ENCODE results near the gene MPP3.

MPP3 gene

GRCh38 chr17:43812396-43813265 is 20.3 kb downstream of the MPP3 start:
- TF ChIP-seq GATA3 (IDR thresholded peaks at IDR 0.05; ENCODE audit: low read depth, low read length): no peak
- no peak for TF ChIP-seq GATA2 (IDR thresholded peaks at IDR 0.05; ENCODE audit: low read depth, low read length)

- no peak for TF ChIP-seq GATA2 (IDR thresholded peaks at IDR 0.05; ENCODE audit: low read depth, low read length)
- no peak for TF ChIP-seq GATA3 (IDR thresholded peaks at IDR 0.05; ENCODE audit: low read depth, low read length)
These were observed 22.1 kb downstream of the MPP3 start for GRCh38 chr17:43810823-43811222.

GRCh38 chr17:43810226-43810715 is 22.7 kb downstream of the MPP3 start:
- TF ChIP-seq GATA2 (IDR thresholded peaks at IDR 0.05; ENCODE audit: low read depth, low read length): no peak

GRCh38 chr17:43809121-43809520 is 23.8 kb downstream of the MPP3 start:
- TF ChIP-seq GATA2 (IDR thresholded peaks at IDR 0.05; ENCODE audit: low read depth, low read length) (no peak), GATA3 (IDR thresholded peaks at IDR 0.05; ENCODE audit: low read depth, low read length) (no peak)

- TF ChIP-seq GATA3 (IDR thresholded peaks at IDR 0.05; ENCODE audit: low read depth, low read length): no peak
- no peak for TF ChIP-seq GATA2 (IDR thresholded peaks at IDR 0.05; ENCODE audit: low read depth, low read length)
These were observed 24.9 kb downstream of the MPP3 start for GRCh38 chr17:43808076-43808475.

GRCh38 chr17:43805117-43805516 is 27.8 kb downstream of the MPP3 start:
- TF ChIP-seq GATA2 (IDR thresholded peaks at IDR 0.05; ENCODE audit: low read depth, low read length) (no peak), GATA3 (IDR thresholded peaks at IDR 0.05; ENCODE audit: low read depth, low read length) (no peak)

GRCh38 chr17:43803758-43804157 is 29.2 kb downstream of the MPP3 start:
- TF ChIP-seq GATA3 (IDR thresholded peaks at IDR 0.05; ENCODE audit: low read depth, low read length): no peak

GRCh38 chr17:43801844-43802243 is 31.1 kb downstream of the MPP3 start:
- TF ChIP-seq GATA3 (IDR thresholded peaks at IDR 0.05; ENCODE audit: low read depth, low read length) (no peak), GATA2 (IDR thresholded peaks at IDR 0.05; ENCODE audit: low read depth, low read length) (no peak)

- TF ChIP-seq GATA3 (IDR thresholded peaks at IDR 0.05; ENCODE audit: low read depth, low read length): no peak
- TF ChIP-seq GATA2 (IDR thresholded peaks at IDR 0.05; ENCODE audit: low read depth, low read length): no peak
These were observed 32.2 kb downstream of the MPP3 start for GRCh38 chr17:43800736-43801135.

- TF ChIP-seq GATA3 (IDR thresholded peaks at IDR 0.05; ENCODE audit: low read depth, low read length) (no peak), GATA2 (IDR thresholded peaks at IDR 0.05; ENCODE audit: low read depth, low read length) (no peak)
These were observed 33.9 kb downstream of the MPP3 start for GRCh38 chr17:43799047-43799446.

- TF ChIP-seq GATA3 (IDR thresholded peaks at IDR 0.05; ENCODE audit: low read depth, low read length): no peak
- no peak for TF ChIP-seq GATA2 (IDR thresholded peaks at IDR 0.05; ENCODE audit: low read depth, low read length)
These were observed 41.4 kb downstream of the MPP3 start for GRCh38 chr17:43791589-43791988.

- no peak for TF ChIP-seq GATA2 (IDR thresholded peaks at IDR 0.05; ENCODE audit: low read depth, low read length)
- TF ChIP-seq GATA3 (IDR thresholded peaks at IDR 0.05; ENCODE audit: low read depth, low read length): no peak
These were observed 42.5 kb downstream of the MPP3 start for GRCh38 chr17:43790311-43790940.

- TF ChIP-seq GATA3 (IDR thresholded peaks at IDR 0.05; ENCODE audit: low read depth, low read length) (no peak), GATA2 (IDR thresholded peaks at IDR 0.05; ENCODE audit: low read depth, low read length) (no peak)
These were observed 43.5 kb downstream of the MPP3 start for GRCh38 chr17:43789482-43789881.

GRCh38 chr17:43788540-43788939 is 44.4 kb downstream of the MPP3 start:
- TF ChIP-seq GATA2 (IDR thresholded peaks at IDR 0.05; ENCODE audit: low read depth, low read length) (no peak), GATA3 (IDR thresholded peaks at IDR 0.05; ENCODE audit: low read depth, low read length) (no peak)

GRCh38 chr17:43787728-43788127 is 45.2 kb downstream of the MPP3 start:
- TF ChIP-seq GATA3 (IDR thresholded peaks at IDR 0.05; ENCODE audit: low read depth, low read length) (no peak), GATA2 (IDR thresholded peaks at IDR 0.05; ENCODE audit: low read depth, low read length) (no peak)

Measured in SH-SY5Y (cell line).